Activated T-helper 2 cell treated with anti-CD3 and anti-CD28 coated beads, Interferon-gamma antibody, Interleukin-2, Interleukin-4, amounts not matched to agents 10 μg/mL and 5 μg/mL and 100 μg/mL, durations not matched to agents 14 hours and 24 hours and 36 hours (primary cell): Measurements from ENCODE around the gene LAMA4. TPM values are rescaled to one million over a fixed set of nuclear protein-coding genes. Genes with fewer than 3 reads are reported as not detected.
A peak's percentile ranks its signal among the peaks of the same experiment; 100 is the strongest.
"Not testable (repeated sequence)": the region's sequence is repeated elsewhere in the genome, so short reads cannot be mapped to it uniquely, and the experiment has no call there.

Source experiments
- DNase-seq: peaks from one replicate; pipeline ENCODE4 v3.0.0; 2021; ENCODE audit warnings: low spot score
- H3K27ac Mint-ChIP-seq: one replicate; pipeline ENCODE4 v1.8.0; 2021; ENCODE audit warnings: mixed read lengths
- H3K27me3 Mint-ChIP-seq: one replicate; pipeline ENCODE4 v1.8.0; 2021; ENCODE audit warnings: low read depth, mixed read lengths
- H3K36me3 Mint-ChIP-seq: one replicate; pipeline ENCODE4 v1.8.0; 2021; ENCODE audit warnings: low read depth, mixed read lengths
- H3K4me1 Mint-ChIP-seq: one replicate; pipeline ENCODE4 v1.8.0; 2021; ENCODE audit warnings: low read depth, mixed read lengths
- H3K4me3 Mint-ChIP-seq: one replicate; pipeline ENCODE4 v1.8.0; 2021; ENCODE audit warnings: low read depth, mild to moderate bottlenecking, moderate library complexity, mixed read lengths
- H3K9me3 Mint-ChIP-seq: one replicate; pipeline ENCODE4 v1.8.0; 2021; ENCODE audit warnings: mixed read lengths
- intact Hi-C: fragments of 100-400 bp; cut with micrococcal nuclease; formaldehyde crosslinking; loops from one replicate; pipeline ENCODE4 v1.15.1; 2023
- total RNA-seq: library from RNA; stranded (reverse); gene quantifications from 2 replicates; pipeline ENCODE4 v1.2.3, GENCODE V29; 2022

Gene LAMA4
- total RNA-seq, 1 donor from 2014 or later: not detected

- no peaks in the 10 kb centered on the region for H3K9me3 Mint-ChIP-seq
- H3K4me1 Mint-ChIP-seq: peaks cover 4% of the 10 kb centered on the region
- H3K27ac Mint-ChIP-seq: no peak overlapping the region
- no peaks in the 10 kb centered on the region for H3K36me3 Mint-ChIP-seq
- H3K27me3 Mint-ChIP-seq: peaks cover 42% of the 10 kb centered on the region
- H3K4me3 Mint-ChIP-seq: no peak overlapping the region
- no peak for DNase-seq
- intact Hi-C loops: no loop called here
Measured at GRCh38 chr6:112209131-112209530, 45.2 kb downstream of the LAMA4 start.

- Mint-ChIP-seq H3K36me3 (no peaks in the 10 kb centered on the region), H3K4me1 (peaks cover 8% of the 10 kb centered on the region), H3K27ac (no peak overlapping the region), H3K4me3 (no peak overlapping the region), H3K9me3 (no peaks in the 10 kb centered on the region), H3K27me3 (peaks cover 35% of the 10 kb centered on the region)
- intact Hi-C loops: no loop called here
- no peak for DNase-seq
Measured at GRCh38 chr6:112207776-112208175, 46.6 kb downstream of the LAMA4 start.

GRCh38 chr6:112207131-112207530 is 47.2 kb downstream of the LAMA4 start:
- no peaks in the 10 kb centered on the region for H3K36me3 Mint-ChIP-seq
- no peak overlapping the region for H3K27ac Mint-ChIP-seq
- peaks cover 8% of the 10 kb centered on the region for H3K4me1 Mint-ChIP-seq
- no peak for DNase-seq
- peaks cover 35% of the 10 kb centered on the region for H3K27me3 Mint-ChIP-seq
- intact Hi-C loops: no loop called here
- H3K4me3 Mint-ChIP-seq: no peak overlapping the region
- H3K9me3 Mint-ChIP-seq: no peaks in the 10 kb centered on the region

- Mint-ChIP-seq H3K27me3 (peaks cover 28% of the 10 kb centered on the region), H3K9me3 (no peaks in the 10 kb centered on the region), H3K36me3 (no peaks in the 10 kb centered on the region), H3K4me1 (peaks cover 8% of the 10 kb centered on the region), H3K27ac (no peak overlapping the region), H3K4me3 (no peak overlapping the region)
- intact Hi-C loops: no loop called here
- DNase-seq: no peak
Measured at GRCh38 chr6:112206110-112206458, 48.3 kb downstream of the LAMA4 start.

GRCh38 chr6:112205427-112206109 is 48.8 kb downstream of the LAMA4 start:
- DNase-seq: no peak
- peaks cover 8% of the 10 kb centered on the region for H3K4me1 Mint-ChIP-seq
- H3K9me3 Mint-ChIP-seq: no peaks in the 10 kb centered on the region
- no peak overlapping the region for H3K4me3 Mint-ChIP-seq
- intact Hi-C loops: no loop called here
- peaks cover 29% of the 10 kb centered on the region for H3K27me3 Mint-ChIP-seq
- no peaks in the 10 kb centered on the region for H3K36me3 Mint-ChIP-seq
- H3K27ac Mint-ChIP-seq: no peak overlapping the region

- peaks cover 23% of the 10 kb centered on the region for H3K27me3 Mint-ChIP-seq
- no peak overlapping the region for H3K4me3 Mint-ChIP-seq
- intact Hi-C loops: loop anchor here (5.0 kb wide), 1 partner anchor 33 kb away; no protein-coding TSS in a partner anchor
- peaks cover 4% of the 10 kb centered on the region for H3K9me3 Mint-ChIP-seq
- no peaks in the 10 kb centered on the region for H3K36me3 Mint-ChIP-seq
- H3K4me1 Mint-ChIP-seq: peaks cover 8% of the 10 kb centered on the region
- no peak overlapping the region for H3K27ac Mint-ChIP-seq
- DNase-seq: no peak
Measured at GRCh38 chr6:112204350-112204706, 50.0 kb downstream of the LAMA4 start.

GRCh38 chr6:112203577-112204349 is 50.6 kb downstream of the LAMA4 start:
- Mint-ChIP-seq H3K9me3 (peaks cover 4% of the 10 kb centered on the region), H3K27ac (no peak overlapping the region), H3K4me3 (peak overlapping the region; percentile 51), H3K27me3 (peaks cover 28% of the 10 kb centered on the region), H3K4me1 (peaks cover 8% of the 10 kb centered on the region), H3K36me3 (no peaks in the 10 kb centered on the region)
- DNase-seq: no peak
- intact Hi-C loops: loop anchor here (5.0 kb wide), 1 partner anchor 34 kb away; no protein-coding TSS in a partner anchor

GRCh38 chr6:112202639-112203341 is 51.6 kb downstream of the LAMA4 start:
- Mint-ChIP-seq H3K4me3 (no peak overlapping the region), H3K4me1 (peaks cover 8% of the 10 kb centered on the region), H3K27me3 (peaks cover 25% of the 10 kb centered on the region)

GRCh38 chr6:112200185-112200914 is 54.0 kb downstream of the LAMA4 start:
- H3K4me3 Mint-ChIP-seq, H3K27ac Mint-ChIP-seq, H3K36me3 Mint-ChIP-seq, DNase-seq, H3K9me3 Mint-ChIP-seq, H3K4me1 Mint-ChIP-seq: not testable (repeated sequence)
- intact Hi-C loops: loop anchor here (5.0 kb wide), 1 partner anchor 37 kb away; no protein-coding TSS in a partner anchor
- peaks cover 31% of the 10 kb centered on the region for H3K27me3 Mint-ChIP-seq

More at GRCh38 chr6:112202639-112203341, 51.6 kb downstream of the LAMA4 start:
- Mint-ChIP-seq H3K36me3 (no peaks in the 10 kb centered on the region), H3K9me3 (peaks cover 4% of the 10 kb centered on the region), H3K27ac (no peak overlapping the region)
- DNase-seq: no peak
- intact Hi-C loops: loop anchor here (5.0 kb wide), 1 partner anchor 35 kb away; no protein-coding TSS in a partner anchor

GRCh38 chr6:112199001-112199403 is 55.4 kb downstream of the LAMA4 start:
- Mint-ChIP-seq H3K4me1 (peaks cover 3% of the 10 kb centered on the region), H3K36me3 (no peaks in the 10 kb centered on the region), H3K4me3 (no peak overlapping the region), H3K27ac (no peak overlapping the region), H3K27me3 (peaks cover 28% of the 10 kb centered on the region), H3K9me3 (peaks cover 4% of the 10 kb centered on the region)
- DNase-seq: no peak
- intact Hi-C loops: no loop called here

GRCh38 chr6:112198582-112198981 is 55.8 kb downstream of the LAMA4 start:
- Mint-ChIP-seq H3K4me1 (peaks cover under 1% of the 10 kb centered on the region), H3K27me3 (peaks cover 31% of the 10 kb centered on the region), H3K9me3 (peaks cover 4% of the 10 kb centered on the region), H3K4me3 (no peak overlapping the region), H3K36me3 (no peaks in the 10 kb centered on the region), H3K27ac (no peak overlapping the region)
- no peak for DNase-seq
- intact Hi-C loops: no loop called here

- Mint-ChIP-seq H3K4me1 (no peaks in the 10 kb centered on the region), H3K27me3 (peaks cover 38% of the 10 kb centered on the region), H3K36me3 (no peaks in the 10 kb centered on the region), H3K9me3 (peaks cover 4% of the 10 kb centered on the region), H3K4me3 (no peak overlapping the region), H3K27ac (no peak overlapping the region)
- DNase-seq: no peak
- intact Hi-C loops: no loop called here
Measured at GRCh38 chr6:112197636-112198035, 56.7 kb downstream of the LAMA4 start.
